B cell (primary cell): ENCODE results near the gene IER2.

Experiments
- CTCF ChIP-seq: fragments of 200-600 bp; IDR thresholded peaks from one replicate; pipeline ENCODE4 v1.8.0; 2022; ENCODE audit warnings: antibody characterized with exemption, mild to moderate bottlenecking
- EZH2 ChIP-seq: IDR thresholded peaks from 2 replicates; pipeline ENCODE4 v1.6.1; 2012; ENCODE audit warnings: borderline replicate concordance, low read depth, mild to moderate bottlenecking, moderate library complexity, low read length; ENCODE audit not compliant: insufficient read depth, poor library complexity, severe bottlenecking

DNA sequence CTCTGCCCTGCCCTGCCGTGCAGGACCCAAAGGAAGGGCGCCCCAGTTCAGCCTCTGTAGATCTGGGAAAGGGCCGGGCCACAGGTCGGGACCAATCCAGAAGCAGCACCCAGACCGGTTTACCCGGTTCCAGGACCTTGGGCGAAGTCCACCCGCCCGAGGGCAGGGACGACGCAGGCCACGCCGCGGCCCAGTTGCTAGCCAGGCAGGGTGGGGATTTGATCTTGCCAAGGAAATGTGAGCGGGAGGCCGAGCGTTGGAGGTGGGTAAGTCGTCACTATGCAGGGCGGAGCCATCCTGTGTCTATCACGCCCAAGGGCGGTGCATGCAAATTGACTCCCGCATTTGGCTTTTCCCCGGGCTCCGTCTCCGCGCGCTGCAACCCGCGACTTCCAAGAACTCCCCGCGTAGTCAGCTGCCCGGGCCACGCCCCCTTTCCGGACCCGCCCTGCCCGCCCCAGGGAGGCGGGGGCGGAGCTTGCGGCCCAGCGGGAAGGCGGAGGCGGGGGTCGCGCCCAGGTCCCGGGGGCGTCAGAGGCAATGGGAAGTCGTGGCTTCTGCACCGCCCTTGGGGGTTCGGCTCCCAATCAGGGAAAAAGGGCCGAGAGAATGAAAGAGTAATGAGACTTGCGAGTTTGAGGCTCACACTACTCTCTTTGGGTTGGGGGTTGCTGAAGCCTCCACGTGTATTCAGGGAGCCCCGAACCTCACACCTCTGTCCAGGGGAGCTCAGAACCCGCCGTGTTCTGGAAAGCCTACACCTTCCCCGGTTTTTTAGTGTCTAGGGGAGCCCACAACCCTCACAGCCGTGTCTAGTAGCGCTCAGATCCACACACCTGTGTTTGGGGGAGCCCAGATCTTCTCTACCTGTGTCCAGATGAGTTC is 12.8 kb downstream of the IER2 start:
- TF ChIP-seq EZH2 (no peak), CTCF (no peak)
